ENCODE measurements around the gene LAMTOR4.
"Not testable (repeated sequence)": the region's sequence is repeated elsewhere in the genome, so short reads cannot be mapped to it uniquely, and the experiment has no call there.

Gene LAMTOR4

GRCh38 chr7:100137851-100138760, 10.6 kb upstream of the LAMTOR4 start:
- no peaks in the 10 kb centered on the region for H3K9me2 ChIP-seq (replicated peaks; ENCODE audit: insufficient read depth, low read length)
- no peak for TF ChIP-seq EZH2phosphoT487 (IDR thresholded peaks at IDR 0.05; ENCODE audit: low read length)
- no peak for TF ChIP-seq EZH2 (optimal IDR thresholded peaks at IDR 0.05; ENCODE audit: low read depth, low read length)
- no peak for TF ChIP-seq CTCF (IDR thresholded peaks at IDR 0.05; ENCODE audit: low read length)
- no peaks in the 10 kb centered on the region for H3K36me3 ChIP-seq (replicated peaks; ENCODE audit: insufficient read depth, low read length)
- no peak overlapping the region for H2AFZ ChIP-seq (ENCODE audit: low read length)
- H3K27ac ChIP-seq (ENCODE audit: low read length): no peak overlapping the region
- no peak overlapping the region for H3K9ac ChIP-seq (ENCODE audit: low read length)
- no peak for DNase-seq
- no peaks in the 10 kb centered on the region for H3K27me3 ChIP-seq (replicated peaks; ENCODE audit: insufficient read depth, low read length)
- no peak overlapping the region for H3K4me2 ChIP-seq (ENCODE audit: low read depth, low read length)
- H3F3A ChIP-seq (ENCODE audit: insufficient read depth, low read length): no peaks in the 10 kb centered on the region
- no peak overlapping the region for H3K4me3 ChIP-seq (ENCODE audit: low read length)
- H4K20me1 ChIP-seq (ENCODE audit: insufficient read depth, low read length): no peaks in the 10 kb centered on the region
- peaks cover 3% of the 10 kb centered on the region; the same call in 1 of the 2 replicates for H3K4me1 ChIP-seq (ENCODE audit: low read length)
- no peaks in the 10 kb centered on the region for H3K79me2 ChIP-seq (ENCODE audit: low read length)
- H3K9me3 ChIP-seq (replicated peaks; ENCODE audit: insufficient read depth, low read length): no peaks in the 10 kb centered on the region

GRCh38 chr7:100141555-100141949, 7.2 kb upstream of the LAMTOR4 start:
- H3K4me3 ChIP-seq (ENCODE audit: low read length): no peak overlapping the region
- no peak for DNase-seq
- no peak overlapping the region for H3K9ac ChIP-seq (ENCODE audit: low read length)
- no peaks in the 10 kb centered on the region for H4K20me1 ChIP-seq (ENCODE audit: insufficient read depth, low read length)
- H3K4me1 ChIP-seq (ENCODE audit: low read length): peaks cover 3% of the 10 kb centered on the region; the same call in 1 of the 2 replicates
- no peaks in the 10 kb centered on the region for H3K27me3 ChIP-seq (replicated peaks; ENCODE audit: insufficient read depth, low read length)
- no peaks in the 10 kb centered on the region for H3K79me2 ChIP-seq (ENCODE audit: low read length)
- no peaks in the 10 kb centered on the region for H3K9me3 ChIP-seq (replicated peaks; ENCODE audit: insufficient read depth, low read length)
- H2AFZ ChIP-seq (ENCODE audit: low read length): 0 out of 2 replicates have a peak overlapping the region, but pooled peaks have one; percentile 34
- no peaks in the 10 kb centered on the region for H3F3A ChIP-seq (ENCODE audit: insufficient read depth, low read length)
- H3K27ac ChIP-seq (ENCODE audit: low read length): no peak overlapping the region
- TF ChIP-seq EZH2phosphoT487 (IDR thresholded peaks at IDR 0.05; ENCODE audit: low read length) (no peak), EZH2 (optimal IDR thresholded peaks at IDR 0.05; ENCODE audit: low read depth, low read length) (no peak), CTCF (IDR thresholded peaks at IDR 0.05; ENCODE audit: low read length) (no peak)
- no peaks in the 10 kb centered on the region for H3K36me3 ChIP-seq (replicated peaks; ENCODE audit: insufficient read depth, low read length)
- no peaks in the 10 kb centered on the region for H3K9me2 ChIP-seq (replicated peaks; ENCODE audit: insufficient read depth, low read length)
- H3K4me2 ChIP-seq (ENCODE audit: low read depth, low read length): no peak overlapping the region

GRCh38 chr7:100142461-100142860, 6.3 kb upstream of the LAMTOR4 start:
- H3K36me3 ChIP-seq (replicated peaks; ENCODE audit: insufficient read depth, low read length): no peaks in the 10 kb centered on the region
- H3K4me2 ChIP-seq (ENCODE audit: low read depth, low read length): no peak overlapping the region
- DNase-seq: no peak
- no peaks in the 10 kb centered on the region for H3K9me2 ChIP-seq (replicated peaks; ENCODE audit: insufficient read depth, low read length)
- no peaks in the 10 kb centered on the region for H3F3A ChIP-seq (ENCODE audit: insufficient read depth, low read length)
- H3K27me3 ChIP-seq (replicated peaks; ENCODE audit: insufficient read depth, low read length): no peaks in the 10 kb centered on the region
- H3K9ac ChIP-seq (ENCODE audit: low read length): no peak overlapping the region
- no peak for TF ChIP-seq CTCF (IDR thresholded peaks at IDR 0.05; ENCODE audit: low read length)
- TF ChIP-seq EZH2phosphoT487 (IDR thresholded peaks at IDR 0.05; ENCODE audit: low read length): no peak
- no peak for TF ChIP-seq EZH2 (optimal IDR thresholded peaks at IDR 0.05; ENCODE audit: low read depth, low read length)
- no peaks in the 10 kb centered on the region for H3K79me2 ChIP-seq (ENCODE audit: low read length)
- no peak overlapping the region for H3K27ac ChIP-seq (ENCODE audit: low read length)
- H4K20me1 ChIP-seq (ENCODE audit: insufficient read depth, low read length): no peaks in the 10 kb centered on the region
- H3K9me3 ChIP-seq (replicated peaks; ENCODE audit: insufficient read depth, low read length): no peaks in the 10 kb centered on the region
- H3K4me3 ChIP-seq (ENCODE audit: low read length): no peak overlapping the region
- no peak overlapping the region for H2AFZ ChIP-seq (ENCODE audit: low read length)
- H3K4me1 ChIP-seq (ENCODE audit: low read length): peaks cover 3% of the 10 kb centered on the region; the same call in 1 of the 2 replicates

- not testable (repeated sequence) for H3K36me3 ChIP-seq (replicated peaks; ENCODE audit: insufficient read depth, low read length)
Measured at GRCh38 chr7:100146350-100146749, 2.4 kb upstream of the LAMTOR4 start.

More at GRCh38 chr7:100146350-100146749, 2.4 kb upstream of the LAMTOR4 start:
- H3K4me3 ChIP-seq (ENCODE audit: low read length); H3K27me3 ChIP-seq (replicated peaks; ENCODE audit: insufficient read depth, low read length); H3K4me2 ChIP-seq (ENCODE audit: low read depth, low read length); H3K27ac ChIP-seq (ENCODE audit: low read length); DNase-seq; H3K9ac ChIP-seq (ENCODE audit: low read length); H2AFZ ChIP-seq (ENCODE audit: low read length); H4K20me1 ChIP-seq (ENCODE audit: insufficient read depth, low read length); H3K9me2 ChIP-seq (replicated peaks; ENCODE audit: insufficient read depth, low read length); H3K9me3 ChIP-seq (replicated peaks; ENCODE audit: insufficient read depth, low read length): not testable (repeated sequence)
- peaks cover 13% of the 10 kb centered on the region for H3K4me1 ChIP-seq (ENCODE audit: low read length)
- peaks cover 14% of the 10 kb centered on the region; the same call in 1 of the 2 replicates for H3F3A ChIP-seq (ENCODE audit: insufficient read depth, low read length)
- peaks cover 18% of the 10 kb centered on the region for H3K79me2 ChIP-seq (ENCODE audit: low read length)

Measured in MM.1S (cell line).